Right cardiac atrium (tissue), 5 donors: ENCODE data around the gene LDAH. TPM values are rescaled to one million over a fixed set of nuclear protein-coding genes. Genes with fewer than 3 reads are reported as not detected.

Experiments used
- ATAC-seq, 2 donors: fragments of 200-7000 bp; cut with Tn5 transposase; one replicate each; pipeline versions ENCODE4 v1.8.0 to v1.9.1; 2020; ENCODE audit warnings: moderate library complexity in 2 of 2, mild to moderate bottlenecking in 1 of 2
- DNase-seq, 3 donors: peaks; one replicate each; pipeline ENCODE4 v3.0.0-alpha.2; 2020
- H3K27ac ChIP-seq: one replicate; pipeline ENCODE4 v1.5.1; 2013; ENCODE audit warnings: mild to moderate bottlenecking, low read length, control low read depth, moderate library complexity
- H3K27me3 ChIP-seq: one replicate; pipeline ENCODE4 v1.6.1; 2013; ENCODE audit not compliant: control insufficient read depth, insufficient read depth
- H3K4me1 ChIP-seq: one replicate; pipeline ENCODE4 v1.6.1; 2013; ENCODE audit warnings: low read length; ENCODE audit not compliant: control insufficient read depth, insufficient read depth
- H3K4me3 ChIP-seq: one replicate; pipeline ENCODE4 v1.5.1; 2013; ENCODE audit warnings: low read length, control low read depth
- H3K9me3 ChIP-seq: one replicate; pipeline ENCODE4 v1.6.1; 2013; ENCODE audit warnings: low read length; ENCODE audit not compliant: control insufficient read depth
- WGBS: extraction: QIAGEN DNeasy Blood & Tissue Kit; methylation state at CpG from one replicate; pipeline ENCODE4 v1.1.7; 2013; 5-methylcytosine and 5-hydroxymethylcytosine counted together
- intact Hi-C, 4 donors: fragments of 100-400 bp; cut with DNase I; formaldehyde crosslinking; loops; one replicate each; pipeline versions ENCODE4 v1.11.0 to v1.14.0; 2022 to 2023
- polyA plus RNA-seq: library from polyadenylated mRNA; stranded (reverse); fragments of 200-250 nt; gene quantifications from one replicate; pipeline ENCODE4 v1.2.3, GENCODE V29; 2013
- total RNA-seq, 4 donors: library from RNA; stranded (reverse); fragmentation: NEBNext Ultra II Directional; extraction: Animal tissue kit (Norgen Biotek cat#: 25700); gene quantifications; one replicate each; pipeline ENCODE4 v1.2.1, GENCODE V29; 2021
- donor health status: healthy with polysubstance abuse.
- donor health status: DM: no; HTN: yes; CAD: no.
- donor health status: DM: no; HTN: no; CAD: no.
- donor health status: DM: no; HTN: yes; CAD: no; lungs with severe emphysema.
- donor health status: DM: yes; HTN: yes; CAD: no.

LDAH gene
- total and polyA plus RNA-seq, 5 donors, result 4.6 to 10.8 (median 7.2) TPM

DNA sequence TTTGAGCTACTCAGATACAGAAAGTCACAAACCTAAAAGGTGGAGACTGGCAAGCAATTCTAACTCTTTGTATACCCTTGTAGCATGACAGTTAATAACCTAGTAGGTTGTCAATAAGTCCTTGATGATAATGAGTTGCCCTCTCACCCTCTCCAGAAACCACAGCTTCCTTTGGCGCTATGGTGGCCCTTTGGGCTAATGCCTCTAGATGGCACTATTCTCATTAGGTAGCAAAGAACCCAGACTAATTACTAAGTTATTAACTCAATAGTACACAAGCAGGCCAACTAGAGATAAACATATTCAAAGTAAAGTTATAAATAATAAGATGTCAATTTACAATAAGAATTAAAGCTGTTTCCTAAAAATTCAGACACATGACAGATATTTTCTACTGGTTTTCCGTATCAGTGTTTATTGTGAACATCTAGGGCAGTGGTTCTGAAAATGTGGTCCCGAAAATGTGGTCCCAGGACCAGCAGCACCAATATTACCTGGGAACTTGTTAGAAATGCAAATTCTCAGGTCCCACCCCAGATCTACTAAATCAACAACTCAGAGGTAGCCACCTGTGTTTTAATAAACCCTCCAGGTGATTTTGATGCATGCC, 41.1 kb downstream of the LDAH start:
- Histone ChIP-seq H3K4me3 (no peak overlapping the region), H3K27me3 (no peaks in the 10 kb centered on the region), H3K9me3 (no peaks in the 10 kb centered on the region), H3K27ac (no peak overlapping the region), H3K4me1 (no peaks in the 10 kb centered on the region)
- no peak for DNase-seq
- WGBS, result 82% methylated on average over 3 of the region's 3 CpGs
- ATAC-seq, result no peak
- intact Hi-C loops, result loop anchor here in 1 of 4 donors (10.0 kb wide), 1 partner anchor 183 kb away; no protein-coding TSS in a partner anchor

DNA sequence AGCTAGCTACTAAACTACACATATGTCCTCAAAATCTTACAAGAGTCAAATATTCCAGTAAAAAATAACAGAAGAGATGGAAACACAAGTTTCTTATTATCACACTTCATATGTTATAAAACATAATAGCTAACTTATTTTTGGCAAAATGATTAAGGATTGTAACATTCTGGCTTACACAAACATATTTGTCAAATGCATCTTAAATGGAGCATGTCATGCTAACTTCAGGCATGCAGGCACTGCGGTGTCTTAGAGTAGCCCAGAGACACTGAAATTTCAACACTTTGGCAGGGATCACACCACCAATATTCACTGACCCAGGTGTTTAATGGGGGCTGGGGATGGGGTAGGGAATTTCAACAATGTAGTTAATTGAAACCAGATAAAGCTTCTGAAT, 51.6 kb downstream of the LDAH start:
- DNase-seq, result no peak
- WGBS, result 96% methylated on average over 1 of the region's 1 CpG
- ATAC-seq, result no peak
- Histone ChIP-seq H3K27me3 (no peaks in the 10 kb centered on the region), H3K9me3 (no peaks in the 10 kb centered on the region), H3K4me3 (no peak overlapping the region), H3K4me1 (no peaks in the 10 kb centered on the region), H3K27ac (no peak overlapping the region)
- intact Hi-C loops, result no loop called here

DNA sequence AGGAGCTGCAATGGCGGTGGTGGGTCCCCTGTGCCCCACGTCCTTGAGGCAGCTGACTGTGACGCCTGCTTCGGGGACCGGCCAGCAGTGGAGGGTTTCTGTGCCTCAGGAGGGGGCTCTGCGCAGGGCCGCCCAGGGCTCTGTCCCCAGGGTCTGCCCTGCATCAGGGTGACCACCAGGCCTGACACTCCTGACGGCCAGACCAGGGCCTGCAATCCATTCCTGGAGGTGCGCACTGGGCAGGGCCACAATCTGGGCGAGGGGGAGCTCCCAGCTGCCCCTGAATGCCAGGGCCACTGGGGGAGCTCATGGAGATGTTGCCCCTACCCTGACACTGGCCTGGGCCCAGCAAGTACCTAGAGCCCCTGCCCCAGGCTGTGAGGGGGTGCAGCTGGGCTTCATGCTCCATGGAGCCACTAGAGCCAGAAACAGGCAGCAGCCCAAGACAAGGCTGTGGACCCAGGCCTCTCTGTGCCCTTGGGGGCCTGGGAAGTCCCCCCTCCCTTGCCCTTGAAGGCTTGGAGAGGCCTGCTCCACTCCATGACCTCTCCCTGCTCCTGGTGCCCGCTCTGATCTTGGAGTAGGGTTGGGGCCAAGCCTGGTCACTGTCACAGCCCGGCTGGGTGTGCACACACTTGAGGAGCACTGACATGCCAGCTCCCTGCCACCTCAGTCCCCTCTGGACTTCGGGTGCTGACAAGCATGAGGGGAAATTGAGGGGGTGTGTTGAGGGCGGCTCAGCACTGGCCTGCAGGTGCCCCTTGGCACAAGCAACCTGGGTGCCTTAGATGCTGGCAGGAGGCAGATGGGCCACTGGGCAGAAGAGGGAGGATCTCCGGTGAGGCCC, 55.9 kb downstream of the LDAH start:
- DNase-seq, result peak in 1 of 3 donors; percentile 7

DNA sequence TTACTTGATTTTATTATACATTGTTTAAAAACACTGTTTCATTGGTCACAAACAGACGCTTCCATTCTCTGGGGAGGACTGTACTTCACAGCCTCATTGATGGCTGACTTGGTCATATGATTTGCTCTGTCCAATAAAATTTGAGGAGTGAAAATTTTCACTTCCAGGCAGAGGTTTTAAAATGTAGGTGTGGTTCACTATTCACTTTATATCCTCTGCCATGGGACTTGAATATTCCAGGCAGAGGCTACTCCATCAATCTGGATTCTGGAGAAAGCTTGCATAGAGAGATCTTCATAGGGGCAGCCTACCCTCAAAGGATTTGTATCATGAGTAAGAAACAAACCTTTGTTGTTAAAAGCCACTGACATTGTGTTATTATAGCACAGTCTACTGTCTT, 56.7 kb downstream of the LDAH start:
- H3K27me3 ChIP-seq, result no peaks in the 10 kb centered on the region
- intact Hi-C loops, result loop anchor here in 1 of 4 donors (10.0 kb wide), 1 partner anchor 199 kb away; no protein-coding TSS in a partner anchor
- H3K9me3 ChIP-seq, result no peaks in the 10 kb centered on the region
- 97% methylated on average over 1 of the region's 1 CpG for WGBS
- H3K27ac ChIP-seq, result no peak overlapping the region
- ATAC-seq (no peak), DNase-seq (no peak)
- no peak overlapping the region for H3K4me3 ChIP-seq
- H3K4me1 ChIP-seq, result no peaks in the 10 kb centered on the region

More for the DNA sequence above, 55.9 kb downstream of the LDAH start:
- H3K4me1 ChIP-seq, result no peaks in the 10 kb centered on the region
- H3K9me3 ChIP-seq, result no peaks in the 10 kb centered on the region
- H3K27ac ChIP-seq, result no peak overlapping the region
- WGBS, result 94% methylated on average over 15 of the region's 15 CpGs
- no peak overlapping the region for H3K4me3 ChIP-seq
- intact Hi-C loops, result loop anchor here in 1 of 4 donors (10.0 kb wide), 1 partner anchor 198 kb away; no protein-coding TSS in a partner anchor
- ATAC-seq, result peak; percentile 26 to 31
- H3K27me3 ChIP-seq, result no peaks in the 10 kb centered on the region

DNA sequence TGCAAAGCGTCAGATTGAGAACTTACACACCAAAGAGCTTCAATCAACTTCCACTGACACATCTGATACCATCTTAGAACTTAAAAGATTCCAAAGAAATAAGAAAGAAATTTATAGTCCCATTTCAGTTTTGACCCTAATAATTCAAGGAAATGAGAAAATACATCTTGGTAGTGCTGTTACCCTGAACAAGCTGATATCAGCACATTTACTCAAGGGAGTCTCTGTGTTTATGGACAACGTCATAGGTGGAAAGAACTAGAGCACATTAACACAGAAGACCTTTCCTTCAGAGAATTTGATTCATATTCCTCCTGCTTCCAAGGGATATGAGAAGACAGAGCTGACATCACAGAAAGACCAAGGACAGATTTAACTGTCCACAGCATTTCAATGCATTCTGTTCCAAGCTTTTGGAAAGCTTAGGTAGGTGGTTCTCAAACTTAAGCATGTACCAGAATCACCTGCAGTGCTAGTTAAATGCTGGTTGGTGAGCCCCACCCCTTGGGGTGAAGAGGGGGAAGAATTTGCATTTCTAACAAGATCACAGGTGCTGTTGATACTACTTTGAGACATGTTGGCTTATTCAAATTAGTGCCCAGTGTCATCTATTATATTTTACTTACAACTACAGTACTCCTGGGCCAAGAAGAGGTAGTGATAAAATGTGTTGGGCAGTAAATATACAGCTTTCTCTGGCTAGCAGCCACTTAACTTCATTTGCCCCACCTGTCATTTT, 59.8 kb downstream of the LDAH start:
- no peaks in the 10 kb centered on the region for H3K9me3 ChIP-seq
- intact Hi-C loops, result loop anchor here in 1 of 4 donors (10.0 kb wide), 1 partner anchor 202 kb away; no protein-coding TSS in a partner anchor
- H3K27ac ChIP-seq, result no peak overlapping the region
- no peaks in the 10 kb centered on the region for H3K27me3 ChIP-seq
- DNase-seq (no peak), ATAC-seq (no peak)
- H3K4me1 ChIP-seq, result no peaks in the 10 kb centered on the region
- 90% methylated on average over 2 of the region's 2 CpGs for whole genome bisulfite sequencing
- no peak overlapping the region for H3K4me3 ChIP-seq

DNA sequence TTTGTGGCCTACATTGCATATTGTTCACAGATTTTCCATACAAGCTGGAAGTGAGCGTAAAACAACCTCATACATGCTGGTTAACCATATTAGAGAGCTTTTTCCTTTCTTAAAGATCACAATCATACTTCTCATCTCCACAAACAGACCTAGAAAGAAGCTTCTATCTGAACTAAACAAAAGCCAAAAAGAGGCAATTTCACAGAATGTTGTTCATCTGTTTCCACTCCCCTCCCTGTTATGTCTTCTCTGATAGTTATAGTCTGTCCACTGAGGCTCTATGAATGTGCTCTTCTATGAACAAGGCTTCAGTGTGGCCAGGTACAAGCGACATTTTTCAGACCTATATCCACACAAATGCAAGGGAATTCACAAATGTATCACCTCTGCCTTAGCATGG, 63.4 kb downstream of the LDAH start:
- Histone ChIP-seq H3K4me3 (no peak overlapping the region), H3K27me3 (no peaks in the 10 kb centered on the region), H3K4me1 (no peaks in the 10 kb centered on the region), H3K27ac (no peak overlapping the region), H3K9me3 (no peaks in the 10 kb centered on the region)
- intact Hi-C loops, result no loop called here
- no peak for ATAC-seq
- WGBS, result 96% methylated on average over 2 of the region's 2 CpGs
- no peak for DNase-seq

DNA sequence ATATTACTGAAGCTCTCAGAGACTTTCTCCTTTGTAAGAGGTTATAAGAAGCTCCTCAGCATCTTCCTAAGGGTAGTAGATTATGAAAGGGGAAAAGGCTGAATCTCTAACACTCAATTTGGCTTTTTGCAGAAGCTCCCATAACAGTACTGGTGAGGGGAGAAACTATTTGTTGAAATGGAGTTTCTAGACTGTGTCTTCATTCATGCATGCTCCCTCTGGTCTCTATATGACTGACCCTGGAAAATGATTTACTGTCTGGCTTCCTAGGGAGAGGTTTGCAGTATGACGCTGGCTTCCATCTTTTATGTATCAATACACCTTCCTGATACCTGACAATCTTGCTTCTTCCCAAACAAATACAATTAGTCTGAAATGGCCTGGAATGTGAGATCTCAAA, 63.9 kb downstream of the LDAH start:
- intact Hi-C loops, result no loop called here

DNA sequence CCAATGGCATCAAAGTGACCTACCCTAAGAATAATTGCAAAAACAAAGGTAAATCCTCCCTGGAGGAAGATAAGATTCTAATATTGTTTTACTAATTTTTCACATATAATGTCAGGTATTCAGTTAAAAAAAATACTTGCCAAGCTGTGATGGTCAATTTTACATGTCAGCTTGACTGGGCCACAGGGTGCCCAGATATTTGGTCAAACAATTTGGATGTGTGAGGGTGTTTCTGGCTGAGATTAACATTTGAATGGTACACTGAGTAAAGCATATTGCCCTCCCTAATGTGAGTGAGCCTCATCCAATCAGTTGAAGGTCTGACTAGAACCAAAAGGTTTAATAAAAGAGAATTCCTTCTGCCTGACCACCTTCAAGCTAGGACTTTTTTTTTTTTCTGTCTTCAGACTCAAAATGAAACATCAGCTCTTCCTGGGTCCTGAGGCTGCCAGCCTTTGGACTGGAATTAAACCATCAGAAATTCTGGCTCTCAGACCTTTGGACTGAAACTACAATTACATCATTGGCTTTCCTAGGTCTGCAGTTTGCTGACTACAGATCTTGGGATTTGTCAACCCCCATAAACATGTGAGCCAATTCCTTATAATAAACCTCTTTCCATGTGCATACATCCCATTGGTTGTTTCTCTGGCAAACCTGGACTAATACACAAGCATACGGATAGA, 65.4 kb downstream of the LDAH start:
- H3K27ac ChIP-seq, result no peak overlapping the region
- H3K27me3 ChIP-seq, result no peaks in the 10 kb centered on the region
- no peak overlapping the region for H3K4me3 ChIP-seq
- intact Hi-C loops, result no loop called here
- DNase-seq, result no peak
- ATAC-seq, result no peak
- H3K9me3 ChIP-seq, result no peaks in the 10 kb centered on the region
- no peaks in the 10 kb centered on the region for H3K4me1 ChIP-seq
- WGBS, result 98% methylated on average over 1 of the region's 1 CpG

More for the DNA sequence above, 63.9 kb downstream of the LDAH start:
- Histone ChIP-seq H3K9me3 (no peaks in the 10 kb centered on the region), H3K4me3 (no peak overlapping the region), H3K27me3 (no peaks in the 10 kb centered on the region), H3K4me1 (no peaks in the 10 kb centered on the region), H3K27ac (no peak overlapping the region)
- no peak for ATAC-seq
- 96% methylated on average over 1 of the region's 1 CpG for WGBS
- DNase-seq, result no peak

DNA sequence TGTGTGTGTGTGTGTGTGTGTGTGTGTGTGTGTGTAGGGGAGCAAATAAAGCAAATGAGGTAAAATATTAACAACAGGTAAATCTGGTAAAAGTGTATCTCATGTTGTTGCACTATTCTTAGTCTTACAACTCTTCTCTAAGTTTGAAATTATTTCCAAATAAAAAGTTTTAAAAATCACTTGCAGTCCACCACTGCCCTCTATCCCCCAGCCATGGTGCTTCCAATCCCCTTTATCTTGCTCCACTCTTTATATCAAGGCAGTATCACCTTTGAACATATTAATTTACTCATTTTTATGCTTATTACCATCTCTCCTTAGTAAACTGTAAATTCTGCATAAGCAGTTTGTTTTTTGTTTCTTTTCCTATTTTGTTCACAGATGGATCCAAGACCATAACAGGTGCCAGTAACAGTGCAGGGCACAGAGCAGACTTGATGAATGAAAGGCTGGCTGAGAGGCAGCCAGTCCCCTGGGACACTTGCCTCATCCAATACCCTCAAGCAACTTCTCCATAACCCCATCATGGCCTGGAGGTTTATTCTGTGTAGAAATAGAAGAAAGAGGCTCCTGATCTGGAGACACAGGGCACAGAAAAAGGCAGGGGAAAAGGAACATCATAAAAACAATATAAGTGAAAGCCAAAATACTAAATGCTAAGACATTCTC, 67.6 kb downstream of the LDAH start:
- ATAC-seq, result no peak
- Histone ChIP-seq H3K4me3 (no peak overlapping the region), H3K4me1 (no peaks in the 10 kb centered on the region), H3K27me3 (no peaks in the 10 kb centered on the region), H3K27ac (no peak overlapping the region), H3K9me3 (no peaks in the 10 kb centered on the region)
- intact Hi-C loops, result no loop called here
- no peak for DNase-seq

DNA sequence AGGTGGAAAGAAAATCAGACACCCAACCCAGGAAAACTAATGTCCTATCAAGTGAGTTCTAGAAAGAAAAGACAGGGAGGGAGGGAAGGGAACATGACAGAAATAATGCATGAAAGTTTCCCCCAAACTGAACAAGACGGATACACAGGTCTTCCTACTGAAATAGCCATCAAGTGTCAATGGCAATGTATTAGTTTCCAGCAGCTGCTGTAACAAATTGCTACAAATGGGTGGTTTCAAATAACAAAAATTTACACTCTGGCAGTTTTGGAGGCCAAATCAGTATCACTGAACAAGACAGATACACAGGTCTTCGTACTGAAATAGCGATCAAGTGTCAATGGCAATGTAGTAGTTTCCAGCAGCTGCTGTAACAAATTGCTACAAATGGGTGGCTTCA, 70.6 kb downstream of the LDAH start:
- no peak for DNase-seq
- H3K27ac ChIP-seq, result no peak overlapping the region
- intact Hi-C loops, result no loop called here
- no peak for ATAC-seq
- H3K4me3 ChIP-seq, result no peak overlapping the region
- no peaks in the 10 kb centered on the region for H3K4me1 ChIP-seq
- no peaks in the 10 kb centered on the region for H3K27me3 ChIP-seq
- H3K9me3 ChIP-seq, result no peaks in the 10 kb centered on the region
- 97% methylated on average over 3 of the region's 3 CpGs for WGBS
